DMS53 (cell line): ENCODE results near the gene LST1.
"Not testable (repeated sequence)": the region's sequence is repeated elsewhere in the genome, so short reads cannot be mapped to it uniquely, and the experiment has no call there.

Experiments used
- DNase-seq: peaks from one replicate; lab custom pipeline; 2025; lab: John Stamatoyannopoulos, UW

Gene LST1

GRCh38 chr6:31580807-31581433, 5.2 kb upstream of the LST1 start:
- DNase-seq: peak; percentile 85

GRCh38 chr6:31581434-31582229, 4.4 kb upstream of the LST1 start:
- peak; percentile 47 for DNase-seq

- DNase-seq: peak; percentile 14
Measured at GRCh38 chr6:31582230-31582643, 3.8 kb upstream of the LST1 start, which contains the start of gene LTB. LTB (minus strand) TSS chr6:31582424; CDS start chr6:31582417, 7 bp downstream.

- DNase-seq: peak; percentile 36
Measured at GRCh38 chr6:31585491-31585890, 586 bp upstream of the LST1 start.

GRCh38 chr6:31586599-31587281, 663 bp downstream of the LST1 start:
- no peak for DNase-seq

- DNase-seq: no peak
Measured at GRCh38 chr6:31587791-31588777, 2.0 kb downstream of the LST1 start.

- peak; percentile 22 for DNase-seq
Measured at GRCh38 chr6:31588871-31589650, 3.0 kb downstream of the LST1 start.

GRCh38 chr6:31590691-31591090, 4.6 kb downstream of the LST1 start:
- not testable (repeated sequence) for DNase-seq

GRCh38 chr6:31592396-31592771, 6.3 kb downstream of the LST1 start:
- DNase-seq: no peak

- peak; percentile 68 for DNase-seq
Measured at GRCh38 chr6:31597006-31597405, 10.9 kb downstream of the LST1 start.

GRCh38 chr6:31607317-31607716, 21.2 kb downstream of the LST1 start:
- no peak for DNase-seq

GRCh38 chr6:31609519-31610406, 23.7 kb downstream of the LST1 start:
- DNase-seq: no peak

GRCh38 chr6:31610968-31611367, 24.9 kb downstream of the LST1 start:
- no peak for DNase-seq

GRCh38 chr6:31614075-31614619, 28.1 kb downstream of the LST1 start:
- no peak for DNase-seq

GRCh38 chr6:31614684-31615578, 28.9 kb downstream of the LST1 start, which contains the start of gene AIF1:
AIF1 (plus strand) TSS chr6:31615234; CDS start chr6:31615330, 96 bp downstream.
- DNase-seq: no peak

- DNase-seq: no peak
Measured at GRCh38 chr6:31615748-31616147, 29.7 kb downstream of the LST1 start.

GRCh38 chr6:31617010-31617409, 30.9 kb downstream of the LST1 start:
- no peak for DNase-seq
